GM12878 (cell line): ENCODE data around the gene DAAM2.

Experiments
- BRCA1 ChIP-seq: IDR thresholded peaks from 2 replicates; pipeline ENCODE4 v1.6.1; 2011; ENCODE audit warnings: low read depth, low read length, improper control_type of control experiment
- EED ChIP-seq: sonication (generic); IDR thresholded peaks from 2 replicates; pipeline ENCODE4 v1.6.1; 2016; ENCODE audit warnings: antibody characterized with exemption, low read depth
- GABPA ChIP-seq: IDR thresholded peaks from 2 replicates; pipeline ENCODE4 v1.6.1; 2014; ENCODE audit warnings: antibody characterized with exemption, low read depth, mild to moderate bottlenecking, inconsistent platforms
- NRF1 ChIP-seq: conservative IDR thresholded peaks from 2 replicates; pipeline ENCODE4 v1.6.1; 2011; ENCODE audit warnings: mild to moderate bottlenecking, low read depth, low read length, improper control_type of control experiment
- PML ChIP-seq: IDR thresholded peaks from 2 replicates; pipeline ENCODE4 v1.6.1; 2012; ENCODE audit warnings: low read length, inconsistent platforms
- POLR2AphosphoS5 ChIP-seq: IDR thresholded peaks from 2 replicates; pipeline ENCODE4 v1.6.1; 2011; ENCODE audit warnings: mild to moderate bottlenecking, low read length, inconsistent platforms
- RCOR1 ChIP-seq: conservative IDR thresholded peaks from 2 replicates; pipeline ENCODE4 v1.6.1; 2012; ENCODE audit warnings: low read depth, low read length, improper control_type of control experiment
- SPI1 ChIP-seq: IDR thresholded peaks from 2 replicates; pipeline ENCODE4 v1.6.1; 2011; ENCODE audit warnings: low read depth, mild to moderate bottlenecking, low read length, moderate library complexity, borderline replicate concordance; ENCODE audit not compliant: insufficient read depth
- SRF ChIP-seq, 2 experiments: IDR thresholded peaks; 2 replicates each; pipeline ENCODE4 v1.6.1; 2011; ENCODE audit warnings: low read depth in 2 of 2, low read length in 2 of 2, mild to moderate bottlenecking in 1 of 2, moderate library complexity in 1 of 2
- YY1 ChIP-seq: IDR thresholded peaks from 2 replicates; pipeline ENCODE4 v1.6.1; 2011; ENCODE audit warnings: low read depth, mild to moderate bottlenecking, low read length
- TF ChIP-seq, protein P1 (sequence below), 3 experiments: IDR thresholded peaks in 2 of 3; conservative IDR thresholded peaks in 1 of 3; 2 replicates each; pipeline ENCODE4 v1.5.1; 2011; ENCODE audit warnings: low read depth in 3 of 3, low read length in 3 of 3, mild to moderate bottlenecking in 3 of 3, control low read depth in 2 of 3, moderate library complexity in 2 of 3, inconsistent platforms in 1 of 3, mixed read lengths in 1 of 3; ENCODE audit not compliant: control insufficient read depth in 2 of 3, insufficient read depth in 1 of 3; ENCODE audit errors: extremely low read depth in 1 of 3
- TF ChIP-seq, protein P2 (sequence below): IDR thresholded peaks from 2 replicates; pipeline ENCODE4 v1.6.1; 2011; ENCODE audit warnings: low read depth, low read length, improper control_type of control experiment, borderline replicate concordance
- TF ChIP-seq, protein P3 (sequence below): fragments of 450-650 bp; IDR thresholded peaks from 2 replicates; pipeline ENCODE4 v1.6.1; 2017; ENCODE audit warnings: mild to moderate bottlenecking, low read depth, inconsistent platforms; ENCODE audit not compliant: poor library complexity, severe bottlenecking

DNA sequence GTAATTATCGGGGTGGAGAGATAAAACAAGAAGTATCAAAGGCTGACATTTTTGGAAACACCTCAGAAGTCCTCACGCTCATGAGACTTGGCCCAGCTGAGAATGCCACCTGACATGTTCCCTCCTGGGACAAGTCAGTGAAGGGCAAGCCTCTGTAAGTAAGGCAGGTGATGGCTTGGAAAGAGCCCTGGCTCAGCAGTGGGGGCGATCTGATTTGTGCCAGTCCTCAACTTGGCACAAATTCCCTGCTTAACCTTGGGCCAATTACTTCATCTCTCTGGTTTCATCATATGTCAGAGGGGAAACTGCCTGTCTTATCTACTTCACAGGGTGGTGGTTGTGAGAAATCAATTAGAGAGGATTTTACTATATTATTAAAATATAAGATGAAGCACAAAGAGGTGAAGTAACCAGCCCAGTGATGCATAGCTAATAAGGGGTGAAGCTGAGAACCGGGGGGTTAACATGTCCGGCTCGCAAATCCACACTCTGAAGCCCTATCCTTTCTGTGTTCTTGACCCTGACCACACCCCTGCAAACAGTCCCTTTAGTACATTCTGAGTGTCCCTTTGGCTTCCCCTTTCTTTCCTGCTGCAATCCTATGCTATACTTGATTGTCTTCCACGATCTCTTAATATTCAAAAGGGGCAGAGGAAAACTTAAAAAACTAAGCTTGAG lies 150.9 kb downstream of the DAAM2 start:
- TF ChIP-seq SRF (IDR thresholded peaks at IDR 0.05; ENCODE audit: low read depth in 2 of 2, low read length in 2 of 2) (no peak), EED (no peak), YY1 (no peak), PML (no peak), GABPA (no peak), RCOR1 (no peak), SPI1 (no peak), NRF1 (no peak), POLR2AphosphoS5 (no peak), BRCA1 (no peak)
- TF ChIP-seq, protein P1, sequence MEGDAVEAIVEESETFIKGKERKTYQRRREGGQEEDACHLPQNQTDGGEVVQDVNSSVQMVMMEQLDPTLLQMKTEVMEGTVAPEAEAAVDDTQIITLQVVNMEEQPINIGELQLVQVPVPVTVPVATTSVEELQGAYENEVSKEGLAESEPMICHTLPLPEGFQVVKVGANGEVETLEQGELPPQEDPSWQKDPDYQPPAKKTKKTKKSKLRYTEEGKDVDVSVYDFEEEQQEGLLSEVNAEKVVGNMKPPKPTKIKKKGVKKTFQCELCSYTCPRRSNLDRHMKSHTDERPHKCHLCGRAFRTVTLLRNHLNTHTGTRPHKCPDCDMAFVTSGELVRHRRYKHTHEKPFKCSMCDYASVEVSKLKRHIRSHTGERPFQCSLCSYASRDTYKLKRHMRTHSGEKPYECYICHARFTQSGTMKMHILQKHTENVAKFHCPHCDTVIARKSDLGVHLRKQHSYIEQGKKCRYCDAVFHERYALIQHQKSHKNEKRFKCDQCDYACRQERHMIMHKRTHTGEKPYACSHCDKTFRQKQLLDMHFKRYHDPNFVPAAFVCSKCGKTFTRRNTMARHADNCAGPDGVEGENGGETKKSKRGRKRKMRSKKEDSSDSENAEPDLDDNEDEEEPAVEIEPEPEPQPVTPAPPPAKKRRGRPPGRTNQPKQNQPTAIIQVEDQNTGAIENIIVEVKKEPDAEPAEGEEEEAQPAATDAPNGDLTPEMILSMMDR (IDR thresholded peaks at IDR 0.05 in 2 of 3, conservative IDR thresholded peaks at IDR 0.05 in 1 of 3; ENCODE audit: control insufficient read depth in 2 of 3, extremely low read depth in 1 of 3, insufficient read depth in 1 of 3, low read depth in 3 of 3, low read length in 3 of 3) = no peak
- TF ChIP-seq, protein P2, sequence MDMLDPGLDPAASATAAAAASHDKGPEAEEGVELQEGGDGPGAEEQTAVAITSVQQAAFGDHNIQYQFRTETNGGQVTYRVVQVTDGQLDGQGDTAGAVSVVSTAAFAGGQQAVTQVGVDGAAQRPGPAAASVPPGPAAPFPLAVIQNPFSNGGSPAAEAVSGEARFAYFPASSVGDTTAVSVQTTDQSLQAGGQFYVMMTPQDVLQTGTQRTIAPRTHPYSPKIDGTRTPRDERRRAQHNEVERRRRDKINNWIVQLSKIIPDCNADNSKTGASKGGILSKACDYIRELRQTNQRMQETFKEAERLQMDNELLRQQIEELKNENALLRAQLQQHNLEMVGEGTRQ = no peak
- TF ChIP-seq, protein P3, sequence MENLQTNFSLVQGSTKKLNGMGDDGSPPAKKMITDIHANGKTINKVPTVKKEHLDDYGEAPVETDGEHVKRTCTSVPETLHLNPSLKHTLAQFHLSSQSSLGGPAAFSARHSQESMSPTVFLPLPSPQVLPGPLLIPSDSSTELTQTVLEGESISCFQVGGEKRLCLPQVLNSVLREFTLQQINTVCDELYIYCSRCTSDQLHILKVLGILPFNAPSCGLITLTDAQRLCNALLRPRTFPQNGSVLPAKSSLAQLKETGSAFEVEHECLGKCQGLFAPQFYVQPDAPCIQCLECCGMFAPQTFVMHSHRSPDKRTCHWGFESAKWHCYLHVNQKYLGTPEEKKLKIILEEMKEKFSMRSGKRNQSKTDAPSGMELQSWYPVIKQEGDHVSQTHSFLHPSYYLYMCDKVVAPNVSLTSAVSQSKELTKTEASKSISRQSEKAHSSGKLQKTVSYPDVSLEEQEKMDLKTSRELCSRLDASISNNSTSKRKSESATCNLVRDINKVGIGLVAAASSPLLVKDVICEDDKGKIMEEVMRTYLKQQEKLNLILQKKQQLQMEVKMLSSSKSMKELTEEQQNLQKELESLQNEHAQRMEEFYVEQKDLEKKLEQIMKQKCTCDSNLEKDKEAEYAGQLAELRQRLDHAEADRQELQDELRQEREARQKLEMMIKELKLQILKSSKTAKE = no peak
